ENCODE measurements around the gene ZNF544. TPM values are rescaled to one million over a fixed set of nuclear protein-coding genes. Genes with fewer than 3 reads are reported as not detected.

ZNF544 gene
- 95.9 and 103 TPM in 2 replicates for total RNA-seq
- 34.9 and 35.9 TPM in 2 replicates for polyA plus RNA-seq

GRCh38 chr19:58228585-58229254 is at the start of gene ZNF544:
Gene ZNF544 (plus strand): TSS chr19:58228914. CDS start chr19:58244024, 15,110 bp downstream.
- no peak for TF ChIP-seq CTCF (IDR thresholded peaks at IDR 0.05; ENCODE audit: low read depth, low read length)
- Histone ChIP-seq H3K27ac (peak within 1 kb of the TSS; percentile 84), H3K4me1 (ENCODE audit: low read depth) (peaks cover 5% of the 10 kb centered on the region), H3K4me3 (peak within 1 kb of the TSS; percentile 53), H3K27me3 (no peaks in the 10 kb centered on the region), H3K36me3 (peaks cover 30% of the 10 kb centered on the region), H3K9me3 (ENCODE audit: low read depth) (no peaks in the 10 kb centered on the region)
- DNase-seq (ENCODE audit: low read depth in 1 of 2, low spot score in 1 of 2): peak; percentile 78 to 87

DNA sequence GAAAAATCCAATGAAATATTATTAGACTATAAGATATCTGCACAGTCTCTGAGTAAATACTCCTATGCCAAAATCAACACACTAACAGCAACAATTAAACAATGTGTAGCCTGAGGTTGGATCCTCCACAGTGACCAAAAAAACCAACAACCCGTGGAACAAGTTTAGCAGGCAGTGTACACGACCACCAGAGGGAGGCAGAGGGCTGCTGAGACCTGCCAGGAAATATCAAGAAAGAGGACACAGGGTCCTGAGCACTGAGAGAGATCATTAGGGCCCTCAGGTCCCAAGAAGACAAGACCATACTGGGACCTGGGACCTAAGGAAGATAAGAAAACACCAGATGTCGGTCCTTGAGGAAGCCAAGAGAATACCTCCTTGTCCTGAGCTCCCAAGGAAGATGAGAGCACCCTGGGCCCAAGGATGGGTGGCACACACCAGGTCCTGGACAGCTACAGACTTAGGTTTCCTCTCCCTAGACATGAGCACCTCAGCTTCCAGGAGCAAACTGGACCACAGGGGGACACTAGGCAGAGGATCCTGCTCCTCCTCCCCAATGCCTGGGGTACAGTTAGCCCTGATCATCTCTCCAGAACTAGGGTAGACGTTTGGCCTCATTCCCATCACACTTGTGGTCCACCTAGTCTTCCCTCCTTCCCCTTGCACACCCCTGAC is 46.7 kb upstream of the ZNF544 start:
- Histone ChIP-seq H3K4me3 (peak overlapping the region; percentile 91), H3K4me1 (ENCODE audit: low read depth) (no peaks in the 10 kb centered on the region), H3K36me3 (no peaks in the 10 kb centered on the region), H3K27ac (peak overlapping the region; percentile 99), H3K27me3 (no peaks in the 10 kb centered on the region), H3K9me3 (ENCODE audit: low read depth) (no peaks in the 10 kb centered on the region)
- peak; percentile 55 for DNase-seq (ENCODE audit: low read depth in 1 of 2, low spot score in 1 of 2)
- TF ChIP-seq CTCF (IDR thresholded peaks at IDR 0.05; ENCODE audit: low read depth, low read length): peak; percentile 56

DNA sequence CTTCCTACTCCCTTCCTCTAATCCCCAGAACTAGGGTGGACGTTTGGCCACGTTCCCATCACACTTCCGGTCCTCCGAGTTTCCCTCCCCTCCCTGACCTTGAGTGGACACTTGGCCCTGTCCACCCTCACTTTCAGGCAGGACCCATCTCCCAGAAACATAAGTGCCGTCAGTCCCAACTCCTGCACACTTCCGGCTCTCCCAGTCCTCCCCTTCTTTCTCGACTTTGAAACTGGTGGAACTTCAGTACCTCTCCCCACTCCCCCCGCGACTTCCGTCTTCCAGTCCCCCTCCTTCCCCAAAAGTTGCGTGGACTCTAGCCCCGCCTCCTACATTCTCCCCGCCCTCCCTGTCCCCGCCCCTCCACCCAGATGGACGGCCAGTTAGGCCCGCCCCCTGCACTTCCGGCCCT is 46.1 kb upstream of the ZNF544 start:
- Histone ChIP-seq H3K4me3 (peak overlapping the region; percentile 91), H3K27ac (peak overlapping the region; percentile 99), H3K36me3 (peaks cover 5% of the 10 kb centered on the region), H3K9me3 (ENCODE audit: low read depth) (no peaks in the 10 kb centered on the region), H3K27me3 (no peaks in the 10 kb centered on the region), H3K4me1 (ENCODE audit: low read depth) (no peaks in the 10 kb centered on the region)
- TF ChIP-seq CTCF (IDR thresholded peaks at IDR 0.05; ENCODE audit: low read depth, low read length): no peak
- DNase-seq (ENCODE audit: low read depth in 1 of 2, low spot score in 1 of 2): no peak

GRCh38 chr19:58182989-58183816 is 45.5 kb upstream of the ZNF544 start, which contains the start of gene ZNF274:
Gene ZNF274 (plus strand): TSS chr19:58183061. CDS start chr19:58183966, 905 bp downstream.
- Histone ChIP-seq H3K9me3 (ENCODE audit: low read depth) (peaks cover 4% of the 10 kb centered on the region), H3K4me3 (peak within 1 kb of the TSS; percentile 91), H3K27ac (peak within 1 kb of the TSS; percentile 99), H3K27me3 (no peaks in the 10 kb centered on the region), H3K36me3 (peaks cover 11% of the 10 kb centered on the region), H3K4me1 (ENCODE audit: low read depth) (no peaks in the 10 kb centered on the region)
- peak; percentile 96 to 97 for DNase-seq (ENCODE audit: low read depth in 1 of 2, low spot score in 1 of 2)
- no peak for TF ChIP-seq CTCF (IDR thresholded peaks at IDR 0.05; ENCODE audit: low read depth, low read length)

GRCh38 chr19:58183817-58184215 is 44.9 kb upstream of the ZNF544 start:
- no peaks in the 10 kb centered on the region for H3K27me3 ChIP-seq
- H3K4me1 ChIP-seq (ENCODE audit: low read depth): no peaks in the 10 kb centered on the region
- peaks cover 4% of the 10 kb centered on the region for H3K9me3 ChIP-seq (ENCODE audit: low read depth)
- no peak for TF ChIP-seq CTCF (IDR thresholded peaks at IDR 0.05; ENCODE audit: low read depth, low read length)
- peaks cover 12% of the 10 kb centered on the region for H3K36me3 ChIP-seq
- H3K27ac ChIP-seq: peak overlapping the region; percentile 99
- DNase-seq (ENCODE audit: low read depth in 1 of 2, low spot score in 1 of 2): no peak
- H3K4me3 ChIP-seq: peak overlapping the region; percentile 91
